A673 (cell line): Measurements from ENCODE around the gene KLHL42. TPM values are rescaled to one million over a fixed set of nuclear protein-coding genes. Genes with fewer than 3 reads are reported as not detected.

Experiments used
- BruUV-seq: library from RNA; stranded (reverse); fragments of 400-500 nt; replicated peaks from 2 replicates; lab custom pipeline; 2021; lab: Mats Ljungman, UMichigan
- CTCF ChIA-PET: fragments of 300-600 bp; sonication (Branson Sonifier 250); formaldehyde crosslinking; loops from one replicate; lab custom pipeline; 2022; ENCODE audit warnings: antibody characterized with exemption; lab: Charles Lee
- POLR2A ChIA-PET: fragments of 300-600 bp; sonication (Branson Sonifier 250); formaldehyde crosslinking; loops from one replicate; lab custom pipeline; 2022; ENCODE audit warnings: antibody characterized with exemption; ENCODE audit not compliant: low non-redundant PET; lab: Charles Lee
- DNase-seq: peaks from one replicate; pipeline ENCODE4 v3.0.0-alpha.2; 2015; ENCODE audit warnings: low spot score
- H3K27ac ChIP-seq: fragments of 200-600 bp; sonication (generic); 2 replicates; pipeline ENCODE4 v1.5.1; 2016; ENCODE audit warnings: mixed run types, low read depth, mild to moderate bottlenecking, mixed read lengths, antibody characterized with exemption, low read length; ENCODE audit not compliant: poor library complexity, severe bottlenecking
- H3K27me3 ChIP-seq: fragments of 200-600 bp; sonication (generic); replicated peaks from 2 replicates; pipeline ENCODE4 v1.6.1; 2017; ENCODE audit warnings: mixed run types, low read depth, mild to moderate bottlenecking, mixed read lengths, antibody characterized with exemption, low read length; ENCODE audit not compliant: insufficient read depth, poor library complexity
- H3K36me3 ChIP-seq: fragments of 200-600 bp; sonication (generic); 2 replicates; pipeline ENCODE4 v1.6.1; 2016; ENCODE audit warnings: mixed run types, mild to moderate bottlenecking, mixed read lengths, antibody characterized with exemption, low read length; ENCODE audit not compliant: insufficient read depth, poor library complexity, severe bottlenecking
- H3K4me1 ChIP-seq: fragments of 200-600 bp; sonication (generic); 2 replicates; pipeline ENCODE4 v1.6.1; 2017; ENCODE audit warnings: mixed run types, mild to moderate bottlenecking, mixed read lengths, antibody characterized with exemption, low read length; ENCODE audit not compliant: insufficient read depth, poor library complexity, severe bottlenecking
- H3K4me3 ChIP-seq: fragments of 200-600 bp; sonication (generic); 2 replicates; pipeline ENCODE4 v1.5.1; 2016; ENCODE audit warnings: low read depth, mixed run types, mild to moderate bottlenecking, mixed read lengths, low read length; ENCODE audit not compliant: poor library complexity, severe bottlenecking
- H3K9me3 ChIP-seq: fragments of 200-600 bp; sonication (generic); 2 replicates; pipeline ENCODE4 v1.6.1; 2016; ENCODE audit warnings: mixed run types, low read depth, mild to moderate bottlenecking, mixed read lengths, antibody characterized with exemption, low read length; ENCODE audit not compliant: poor library complexity, severe bottlenecking
- CTCF ChIP-seq: fragments of 300-800, 200-600 bp; sonication (generic); conservative IDR thresholded peaks from 2 replicates; pipeline ENCODE4 v1.5.1; 2017; ENCODE audit warnings: low read depth, mild to moderate bottlenecking, antibody characterized with exemption, low read length, moderate library complexity, mixed read lengths
- EZH2 ChIP-seq: fragments of 200-600 bp; sonication (generic); IDR thresholded peaks from 2 replicates; pipeline ENCODE4 v1.6.1; 2017; ENCODE audit warnings: borderline replicate concordance, low read depth, mild to moderate bottlenecking, mixed read lengths, antibody characterized with exemption, low read length; ENCODE audit not compliant: poor library complexity, severe bottlenecking
- intact Hi-C: fragments of 100-400 bp; cut with micrococcal nuclease; formaldehyde crosslinking; loops from one replicate; pipeline ENCODE4 v1.10.0; 2022; ENCODE audit not compliant: unreplicated experiment
- total RNA-seq: library from RNA; stranded (reverse); gene quantifications from 2 replicates; pipeline ENCODE4 v1.2.3, GENCODE V29; 2021

KLHL42 gene
- total RNA-seq, 1 experiment from 2014 or later, result 32.4 TPM

GRCh38 chr12:27826076-27826475 lies 46.0 kb downstream of the KLHL42 start:
- POLR2A ChIA-PET, result no interaction called here
- H3K27me3 ChIP-seq, result no peaks in the 10 kb centered on the region
- no peak overlapping the region for H3K27ac ChIP-seq
- no TSS peak for BruUV-seq
- H3K9me3 ChIP-seq, result no peaks in the 10 kb centered on the region
- H3K4me1 ChIP-seq, result no peaks in the 10 kb centered on the region
- no peaks in the 10 kb centered on the region for H3K36me3 ChIP-seq
- DNase-seq, result no peak
- H3K4me3 ChIP-seq, result no peak overlapping the region
- intact Hi-C loops, result no loop called here
- CTCF ChIA-PET, result no interaction called here
- TF ChIP-seq CTCF, result no peak
- no peak for TF ChIP-seq EZH2

- H3K9me3 ChIP-seq, result no peaks in the 10 kb centered on the region
- H3K27ac ChIP-seq, result no peak overlapping the region
- no peaks in the 10 kb centered on the region for H3K36me3 ChIP-seq
- H3K4me3 ChIP-seq, result no peak overlapping the region
- no peak for DNase-seq
- intact Hi-C loops, result no loop called here
- no TSS peak for BruUV-seq
- no peaks in the 10 kb centered on the region for H3K4me1 ChIP-seq
- POLR2A ChIA-PET, result no interaction called here
- H3K27me3 ChIP-seq, result no peaks in the 10 kb centered on the region
- CTCF ChIA-PET, result no interaction called here
- TF ChIP-seq CTCF (no peak), EZH2 (no peak)
Measured at GRCh38 chr12:27828196-27828595, 48.2 kb downstream of the KLHL42 start.

- TF ChIP-seq CTCF (no peak), EZH2 (no peak)
- H3K4me3 ChIP-seq, result no peak overlapping the region
- DNase-seq, result no peak
- peaks cover 14% of the 10 kb centered on the region for H3K4me1 ChIP-seq
- intact Hi-C loops, result no loop called here
- no peaks in the 10 kb centered on the region for H3K9me3 ChIP-seq
- no peaks in the 10 kb centered on the region for H3K36me3 ChIP-seq
- no peaks in the 10 kb centered on the region for H3K27me3 ChIP-seq
- H3K27ac ChIP-seq, result no peak overlapping the region
- ChIA-PET POLR2A (no interaction called here), CTCF (no interaction called here)
- no TSS peak for BruUV-seq
Measured at GRCh38 chr12:27838543-27839185, 58.6 kb downstream of the KLHL42 start.
